Metanephros (tissue), 2 donors: ENCODE measurements around the gene CYB561. TPM values are rescaled to one million over a fixed set of nuclear protein-coding genes. Genes with fewer than 3 reads are reported as not detected.

Source experiments
- small RNA-seq: library from RNA; depleted of rRNA; stranded (forward); fragments of <200 nt; gene quantifications from one replicate; pipeline ENCODE3, GENCODE V24; 2014; ENCODE audit warnings: low replicate concordance
- total RNA-seq: library from RNA; depleted of rRNA; stranded (reverse); fragments of >200 nt; gene quantifications from one replicate; pipeline ENCODE4 v1.2.3, GENCODE V29; 2014

CYB561 gene, protein sequence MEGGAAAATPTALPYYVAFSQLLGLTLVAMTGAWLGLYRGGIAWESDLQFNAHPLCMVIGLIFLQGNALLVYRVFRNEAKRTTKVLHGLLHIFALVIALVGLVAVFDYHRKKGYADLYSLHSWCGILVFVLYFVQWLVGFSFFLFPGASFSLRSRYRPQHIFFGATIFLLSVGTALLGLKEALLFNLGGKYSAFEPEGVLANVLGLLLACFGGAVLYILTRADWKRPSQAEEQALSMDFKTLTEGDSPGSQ
- 35.3 TPM for total RNA-seq

GRCh38 chr17:63445954-63446752 lies at the start of gene CYB561:
TSS of gene CYB561 (minus strand) at chr17:63446306. CDS start at chr17:63437547, 8,759 bp downstream.

DNA sequence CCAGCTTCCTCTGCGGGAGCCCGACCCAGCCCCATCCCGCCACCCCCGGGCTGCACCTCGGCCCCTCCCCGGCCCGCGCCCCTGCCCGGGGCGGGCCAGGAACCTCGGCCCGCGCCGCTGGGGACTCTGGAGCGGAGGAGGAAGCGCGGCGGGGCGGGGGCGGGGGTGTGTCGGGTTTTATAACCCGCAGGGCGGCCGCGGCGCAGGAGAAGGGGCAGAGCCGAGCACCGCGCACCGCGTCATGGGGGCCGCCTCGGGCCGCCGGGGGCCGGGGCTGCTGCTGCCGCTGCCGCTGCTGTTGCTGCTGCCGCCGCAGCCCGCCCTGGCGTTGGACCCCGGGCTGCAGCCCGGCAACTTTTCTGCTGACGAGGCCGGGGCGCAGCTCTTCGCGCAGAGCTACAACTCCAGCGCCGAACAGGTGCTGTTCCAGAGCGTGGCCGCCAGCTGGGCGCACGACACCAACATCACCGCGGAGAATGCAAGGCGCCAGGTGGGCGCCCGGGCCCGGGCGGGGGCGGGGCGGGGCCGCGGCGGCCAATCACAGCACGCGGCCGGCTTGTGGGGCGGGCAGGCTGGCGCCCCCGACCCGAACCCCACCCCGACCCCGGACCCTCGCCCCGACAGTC lies 30.9 kb upstream of the CYB561 start, which contains the start of gene ACE:
Gene ACE, plus strand, starts transcription at position 208 of the 626 bp plus-strand sequence. Its CDS starts 34 bp downstream, at position 242.

Small RNA genes within 50 kb of the gene (small RNA-seq; reads per million reads assigned to genes)
- gene AC005828.6, result not detected

Other genes starting within 250 kb of the CYB561 start
- 21.4 TPM for gene ACE, start 30.8 kb upstream of the CYB561 start, total RNA-seq
- 2.1 TPM for gene KCNH6, start 77.1 kb upstream of the CYB561 start, total RNA-seq
- gene DCAF7, start 104.2 kb upstream of the CYB561 start, total RNA-seq, result 54.3 TPM
- gene TACO1, start 154.6 kb upstream of the CYB561 start, total RNA-seq, result 17.5 TPM
- 42.7 TPM for gene MAP3K3, start 176.1 kb upstream of the CYB561 start, total RNA-seq